ENCODE data around the gene UAP1L1. TPM values are rescaled to one million over a fixed set of nuclear protein-coding genes. Genes with fewer than 3 reads are reported as not detected.
A peak's percentile ranks its signal among the peaks of the same experiment; 100 is the strongest.

Gene UAP1L1
- total RNA-seq, 3 donors from 2014 or later: 10.5 to 13.6 (median 12.8) TPM

DNA sequence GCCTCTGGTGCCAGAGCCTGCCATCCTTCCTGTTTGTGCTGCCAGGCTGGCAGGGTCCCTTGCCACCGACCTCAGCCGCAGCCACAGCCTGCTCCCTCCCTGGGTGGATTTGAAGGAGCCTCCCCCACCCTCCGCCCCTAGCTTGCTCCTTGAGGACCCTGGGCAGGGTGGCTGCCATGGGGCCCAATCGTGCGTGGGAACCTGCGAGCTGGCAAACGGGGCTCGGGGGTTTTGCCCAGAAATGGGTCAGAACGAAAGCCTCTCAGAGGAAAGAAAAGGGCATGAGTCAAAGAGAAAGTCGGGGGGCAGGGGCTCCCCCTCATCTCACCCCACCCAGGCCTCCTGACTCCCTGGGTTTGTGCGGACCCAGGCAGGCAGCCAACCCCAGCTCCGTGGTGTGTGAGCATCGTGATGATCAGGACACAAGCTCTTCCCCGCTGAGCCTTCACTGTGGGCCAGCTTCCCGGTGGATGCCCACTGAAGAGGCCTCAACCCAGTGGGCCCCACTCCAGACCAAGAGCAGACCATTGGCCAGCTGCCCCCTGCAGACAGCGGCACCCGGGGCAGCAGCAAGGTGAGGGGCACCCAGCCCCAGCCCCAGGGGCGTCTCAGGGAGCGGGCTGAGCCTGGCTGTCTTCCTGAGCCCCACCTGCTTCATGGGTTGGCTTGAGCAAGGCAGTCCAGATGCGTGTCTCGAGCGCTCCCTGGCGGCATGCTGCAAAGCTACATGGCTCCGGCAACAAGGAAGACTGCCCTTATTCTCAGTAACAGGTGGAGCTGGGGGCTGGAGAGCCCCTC, 42.4 kb upstream of the UAP1L1 start:
- H3K4me3 ChIP-seq: no peak overlapping the region
- TF ChIP-seq, protein P1, sequence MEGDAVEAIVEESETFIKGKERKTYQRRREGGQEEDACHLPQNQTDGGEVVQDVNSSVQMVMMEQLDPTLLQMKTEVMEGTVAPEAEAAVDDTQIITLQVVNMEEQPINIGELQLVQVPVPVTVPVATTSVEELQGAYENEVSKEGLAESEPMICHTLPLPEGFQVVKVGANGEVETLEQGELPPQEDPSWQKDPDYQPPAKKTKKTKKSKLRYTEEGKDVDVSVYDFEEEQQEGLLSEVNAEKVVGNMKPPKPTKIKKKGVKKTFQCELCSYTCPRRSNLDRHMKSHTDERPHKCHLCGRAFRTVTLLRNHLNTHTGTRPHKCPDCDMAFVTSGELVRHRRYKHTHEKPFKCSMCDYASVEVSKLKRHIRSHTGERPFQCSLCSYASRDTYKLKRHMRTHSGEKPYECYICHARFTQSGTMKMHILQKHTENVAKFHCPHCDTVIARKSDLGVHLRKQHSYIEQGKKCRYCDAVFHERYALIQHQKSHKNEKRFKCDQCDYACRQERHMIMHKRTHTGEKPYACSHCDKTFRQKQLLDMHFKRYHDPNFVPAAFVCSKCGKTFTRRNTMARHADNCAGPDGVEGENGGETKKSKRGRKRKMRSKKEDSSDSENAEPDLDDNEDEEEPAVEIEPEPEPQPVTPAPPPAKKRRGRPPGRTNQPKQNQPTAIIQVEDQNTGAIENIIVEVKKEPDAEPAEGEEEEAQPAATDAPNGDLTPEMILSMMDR (IDR thresholded peaks at IDR 0.05): peak; percentile 90
- H3K36me3 ChIP-seq (ENCODE audit: low read depth): no peaks in the 10 kb centered on the region
- no peaks in the 10 kb centered on the region for H3K9me3 ChIP-seq
- DNase-seq: peak; percentile 80 to 93 (median 91)
- intact Hi-C loops (cut with DNase I, micrococcal nuclease): loop anchor here in 1 of 2 donors (5.0 kb wide), 1 partner anchor 253 kb away; no protein-coding TSS in a partner anchor
- ATAC-seq: peak; percentile 90
- H3K4me1 ChIP-seq (ENCODE audit: low read depth): peaks cover 23% of the 10 kb centered on the region

- H3K4me3 ChIP-seq: no peak overlapping the region
- TF ChIP-seq, protein P1 (IDR thresholded peaks at IDR 0.05): no peak
- peaks cover 20% of the 10 kb centered on the region for H3K4me1 ChIP-seq (ENCODE audit: low read depth)
- H3K36me3 ChIP-seq (ENCODE audit: low read depth): no peaks in the 10 kb centered on the region
- ATAC-seq (no peak), DNase-seq (no peak)
- intact Hi-C loops (cut with DNase I, micrococcal nuclease): no loop called here
- no peaks in the 10 kb centered on the region for H3K9me3 ChIP-seq
These were observed 41.8 kb upstream of the UAP1L1 start for GRCh38 chr9:137035507-137035834.

DNA sequence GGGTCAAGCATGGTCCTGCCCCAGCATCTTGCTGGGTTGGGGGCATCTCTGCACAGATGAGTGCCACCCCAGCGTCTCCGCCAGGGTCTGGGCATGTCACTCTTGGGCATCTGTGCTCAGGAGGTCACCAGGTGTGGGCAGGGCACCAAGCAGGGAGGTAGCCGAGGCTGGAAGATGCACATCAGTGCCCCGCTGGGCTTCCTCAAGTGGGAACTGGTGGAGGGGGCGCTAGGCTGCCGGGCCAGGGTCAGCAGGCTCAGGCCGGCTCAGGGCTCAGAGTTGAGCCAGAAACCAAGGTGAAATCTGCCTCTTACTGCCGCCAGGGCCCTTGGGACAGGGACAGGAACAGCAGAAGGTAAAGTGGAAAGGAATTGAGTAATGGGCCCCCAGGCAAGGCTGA, 41.4 kb upstream of the UAP1L1 start:
- no peak for DNase-seq
- ATAC-seq: no peak
- no peaks in the 10 kb centered on the region for H3K36me3 ChIP-seq (ENCODE audit: low read depth)
- peaks cover 20% of the 10 kb centered on the region for H3K4me1 ChIP-seq (ENCODE audit: low read depth)
- no peak overlapping the region for H3K4me3 ChIP-seq
- intact Hi-C loops (cut with DNase I, micrococcal nuclease): no loop called here
- H3K9me3 ChIP-seq: no peaks in the 10 kb centered on the region
- TF ChIP-seq, protein P1 (IDR thresholded peaks at IDR 0.05): no peak

DNA sequence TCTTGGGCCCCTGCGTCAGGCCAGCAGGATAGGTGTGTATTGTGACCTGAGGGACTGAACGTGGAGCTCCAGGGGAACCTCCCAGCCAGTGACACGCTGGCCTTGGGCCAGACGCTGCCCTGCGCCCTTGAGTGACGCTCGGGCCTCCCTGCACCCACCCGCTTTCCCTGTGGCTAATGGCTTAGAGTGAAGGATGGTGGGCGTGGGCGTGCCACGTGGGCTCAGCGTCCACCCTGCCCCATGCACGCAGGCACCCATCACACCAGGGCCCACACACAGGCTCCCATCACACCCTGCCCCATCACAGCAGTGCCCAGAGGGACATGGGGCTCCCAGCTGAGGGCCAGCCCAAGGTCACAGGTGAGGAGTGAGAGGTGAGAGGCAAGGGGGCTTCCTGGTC, 40.3 kb upstream of the UAP1L1 start:
- no peak overlapping the region for H3K4me3 ChIP-seq
- H3K4me1 ChIP-seq (ENCODE audit: low read depth): peaks cover 14% of the 10 kb centered on the region
- ATAC-seq (no peak), DNase-seq (no peak)
- TF ChIP-seq, protein P1 (IDR thresholded peaks at IDR 0.05): no peak
- no peaks in the 10 kb centered on the region for H3K9me3 ChIP-seq
- no peaks in the 10 kb centered on the region for H3K36me3 ChIP-seq (ENCODE audit: low read depth)
- intact Hi-C loops (cut with DNase I, micrococcal nuclease): no loop called here

DNA sequence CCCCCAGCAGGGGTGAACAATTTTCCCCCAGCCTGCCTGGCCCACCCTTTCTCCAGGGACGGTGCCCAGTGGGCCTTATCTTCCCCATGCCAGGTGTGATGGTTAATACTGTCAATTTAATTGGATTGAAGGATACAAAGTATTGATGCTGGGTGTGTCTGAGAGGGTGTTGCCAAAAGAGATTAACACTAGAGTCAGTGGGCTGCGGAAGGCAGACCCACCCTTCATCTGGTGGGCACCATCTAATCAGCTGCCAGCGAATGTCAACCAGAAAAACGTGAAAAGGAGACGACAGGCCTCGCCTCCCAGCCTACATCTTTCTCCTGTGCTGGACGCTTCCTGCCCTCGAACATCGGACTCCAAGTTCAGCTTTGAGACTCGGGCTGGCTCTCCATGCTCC, 39.8 kb upstream of the UAP1L1 start:
- Histone ChIP-seq H3K4me1 (ENCODE audit: low read depth) (peaks cover 14% of the 10 kb centered on the region), H3K9me3 (no peaks in the 10 kb centered on the region), H3K4me3 (no peak overlapping the region), H3K36me3 (ENCODE audit: low read depth) (no peaks in the 10 kb centered on the region)
- TF ChIP-seq, protein P1 (IDR thresholded peaks at IDR 0.05): no peak
- ATAC-seq (no peak), DNase-seq (no peak)
- intact Hi-C loops (cut with DNase I, micrococcal nuclease): no loop called here
